Esophagus muscularis mucosa (tissue), 4 donors: ENCODE results near the gene SASS6. TPM values are rescaled to one million over a fixed set of nuclear protein-coding genes. Genes with fewer than 3 reads are reported as not detected.
"Not testable (repeated sequence)": the region's sequence is repeated elsewhere in the genome, so short reads cannot be mapped to it uniquely, and the experiment has no call there.

ENCODE experiments used
- DNase-seq: peaks from one replicate; pipeline ENCODE4 v3.0.0-alpha.2; 2017; ENCODE audit errors: extremely low spot score
- H3K27ac ChIP-seq, 4 donors: fragments of 200-600 bp; sonication (generic); replicated peaks in 1 of 4; 1 replicate in 3 of 4; 2 replicates in 1 of 4; pipeline ENCODE4 v1.5.1; 2016 to 2019; ENCODE audit warnings: mild to moderate bottlenecking in 1 of 4
- H3K27me3 ChIP-seq, 4 donors: fragments of 200-600 bp; sonication (generic); one replicate each; pipeline versions ENCODE4 v1.5.1 to v1.6.0; 2016 to 2019
- H3K36me3 ChIP-seq, 4 donors: fragments of 200-600 bp; sonication (generic); one replicate each; pipeline ENCODE4 v1.5.1; 2016 to 2019
- H3K4me1 ChIP-seq, 4 donors: fragments of 200-600 bp; sonication (generic); one replicate each; pipeline ENCODE4 v1.5.1; 2016 to 2019
- H3K4me3 ChIP-seq, 4 donors: fragments of 200-600 bp; sonication (generic); 1 replicate in 2 of 4; 2 replicates in 2 of 4; pipeline ENCODE4 v1.5.1; 2016 to 2019; ENCODE audit warnings: mild to moderate bottlenecking in 4 of 4, moderate library complexity in 1 of 4
- H3K9me3 ChIP-seq, 4 donors: fragments of 200-600 bp; sonication (generic); 1 replicate in 3 of 4; 2 replicates in 1 of 4; pipeline ENCODE4 v1.5.1; 2016 to 2019
- EP300 ChIP-seq: sonication (generic); formaldehyde crosslinking; IDR thresholded peaks from one replicate; pipeline ENCODE4 v1.6.1; 2017; ENCODE audit warnings: antibody characterized with exemption
- POLR2A ChIP-seq: fragments of 450-650 bp; IDR thresholded peaks from one replicate; pipeline ENCODE4 v1.6.1; 2017; ENCODE audit warnings: antibody characterized with exemption, moderate library complexity, mild to moderate bottlenecking, low read depth
- POLR2AphosphoS5 ChIP-seq, 2 donors: sonication (generic); formaldehyde crosslinking; IDR thresholded peaks; one replicate each; pipeline ENCODE4 v1.6.1; 2017; ENCODE audit warnings: antibody characterized with exemption in 2 of 2
- WGBS: methylation state at CpG from one replicate; pipeline ENCODE4 v1.1.5; 2018; 5-methylcytosine and 5-hydroxymethylcytosine counted together
- intact Hi-C: fragments of 100-400 bp; cut with DNase I; formaldehyde crosslinking; loops from one replicate; pipeline ENCODE4 v1.15.1; 2023
- total RNA-seq, 4 donors: library from RNA; depleted of rRNA; stranded (reverse); fragments of >200 nt; gene quantifications; one replicate each; pipeline versions ENCODE4 v1.1.0 to v1.2.1, GENCODE V29; 2016
- TF ChIP-seq, protein P1 (sequence below), 3 experiments: fragments of 200-600 bp in 2 of 3; fragments of 450-650 bp in 1 of 3; sonication (generic) in 2 of 3; IDR thresholded peaks; one replicate each; pipeline ENCODE4 v1.5.1; 2017 to 2019; ENCODE audit warnings: antibody characterized with exemption in 3 of 3, mild to moderate bottlenecking in 2 of 3, moderate library complexity in 1 of 3

The SASS6 gene
- total RNA-seq, 4 donors from 2014 or later = 1.2 to 3.0 (median 2.4) TPM

DNA sequence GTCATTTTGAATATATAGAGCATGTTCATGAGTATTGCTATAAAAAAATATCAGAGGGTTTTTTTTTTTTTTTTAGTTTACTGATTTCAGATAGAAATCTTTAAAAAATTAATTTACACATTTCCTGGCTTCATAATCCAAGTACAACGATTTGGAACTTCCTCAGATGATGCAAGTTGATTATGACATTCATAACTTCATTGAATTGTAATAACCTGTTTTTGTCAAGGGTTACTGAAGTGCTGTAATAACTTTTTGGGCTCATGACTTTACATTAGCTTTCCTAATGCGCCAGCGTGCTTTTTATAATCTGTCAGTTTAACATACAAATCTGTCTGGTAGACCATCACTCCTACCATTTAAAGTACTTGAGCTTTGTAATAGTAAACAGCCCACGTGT lies 81.3 kb downstream of the SASS6 start:
- Histone ChIP-seq H3K36me3 (peaks cover 0 to 7% (median 0%) of the 10 kb centered on the region in 4 donors), H3K9me3 (no peaks in the 10 kb centered on the region), H3K4me1 (peaks cover 12 to 47% (median 33%) of the 10 kb centered on the region in 4 donors), H3K27ac (no peak overlapping the region), H3K4me3 (no peak overlapping the region), H3K27me3 (no peaks in the 10 kb centered on the region)
- no peak for DNase-seq
- TF ChIP-seq EP300 (no peak), POLR2A (no peak), POLR2AphosphoS5 (IDR thresholded peaks at IDR 0.05) (no peak)
- TF ChIP-seq, protein P1, sequence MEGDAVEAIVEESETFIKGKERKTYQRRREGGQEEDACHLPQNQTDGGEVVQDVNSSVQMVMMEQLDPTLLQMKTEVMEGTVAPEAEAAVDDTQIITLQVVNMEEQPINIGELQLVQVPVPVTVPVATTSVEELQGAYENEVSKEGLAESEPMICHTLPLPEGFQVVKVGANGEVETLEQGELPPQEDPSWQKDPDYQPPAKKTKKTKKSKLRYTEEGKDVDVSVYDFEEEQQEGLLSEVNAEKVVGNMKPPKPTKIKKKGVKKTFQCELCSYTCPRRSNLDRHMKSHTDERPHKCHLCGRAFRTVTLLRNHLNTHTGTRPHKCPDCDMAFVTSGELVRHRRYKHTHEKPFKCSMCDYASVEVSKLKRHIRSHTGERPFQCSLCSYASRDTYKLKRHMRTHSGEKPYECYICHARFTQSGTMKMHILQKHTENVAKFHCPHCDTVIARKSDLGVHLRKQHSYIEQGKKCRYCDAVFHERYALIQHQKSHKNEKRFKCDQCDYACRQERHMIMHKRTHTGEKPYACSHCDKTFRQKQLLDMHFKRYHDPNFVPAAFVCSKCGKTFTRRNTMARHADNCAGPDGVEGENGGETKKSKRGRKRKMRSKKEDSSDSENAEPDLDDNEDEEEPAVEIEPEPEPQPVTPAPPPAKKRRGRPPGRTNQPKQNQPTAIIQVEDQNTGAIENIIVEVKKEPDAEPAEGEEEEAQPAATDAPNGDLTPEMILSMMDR (IDR thresholded peaks at IDR 0.05) = no peak
- 64% methylated on average over 4 of the region's 4 CpGs for WGBS
- intact Hi-C loops = no loop called here

DNA sequence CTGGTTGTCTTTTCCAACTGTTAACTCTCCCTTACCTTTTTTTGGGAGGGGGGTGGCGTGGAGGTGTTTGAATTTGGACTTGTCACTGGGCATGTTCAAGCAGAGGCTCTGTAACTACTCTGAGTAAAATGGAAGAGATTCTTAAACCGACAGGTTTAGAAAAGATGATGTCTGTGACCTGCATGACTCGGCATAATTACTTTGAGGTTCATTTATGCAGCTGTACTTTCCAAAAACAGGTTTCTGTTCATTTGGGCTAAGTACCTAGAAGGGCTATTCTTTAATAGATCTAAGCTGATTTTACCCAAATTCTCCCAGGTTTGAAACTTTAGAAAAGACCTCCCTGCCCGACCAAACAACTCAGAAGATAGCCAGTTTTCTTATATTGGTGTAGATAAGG lies 82.6 kb downstream of the SASS6 start:
- 85% methylated on average over 4 of the region's 4 CpGs for WGBS
- TF ChIP-seq, protein P1 (IDR thresholded peaks at IDR 0.05) = no peak
- TF ChIP-seq POLR2AphosphoS5 (IDR thresholded peaks at IDR 0.05) (no peak), EP300 (no peak), POLR2A (no peak)
- Histone ChIP-seq H3K9me3 (no peaks in the 10 kb centered on the region), H3K36me3 (peaks cover 0 to 6% (median 0%) of the 10 kb centered on the region in 4 donors), H3K27ac (no peak overlapping the region), H3K4me1 (peaks cover 12 to 50% (median 34%) of the 10 kb centered on the region in 4 donors), H3K4me3 (no peak overlapping the region), H3K27me3 (no peaks in the 10 kb centered on the region)
- intact Hi-C loops = no loop called here
- DNase-seq = no peak

DNA sequence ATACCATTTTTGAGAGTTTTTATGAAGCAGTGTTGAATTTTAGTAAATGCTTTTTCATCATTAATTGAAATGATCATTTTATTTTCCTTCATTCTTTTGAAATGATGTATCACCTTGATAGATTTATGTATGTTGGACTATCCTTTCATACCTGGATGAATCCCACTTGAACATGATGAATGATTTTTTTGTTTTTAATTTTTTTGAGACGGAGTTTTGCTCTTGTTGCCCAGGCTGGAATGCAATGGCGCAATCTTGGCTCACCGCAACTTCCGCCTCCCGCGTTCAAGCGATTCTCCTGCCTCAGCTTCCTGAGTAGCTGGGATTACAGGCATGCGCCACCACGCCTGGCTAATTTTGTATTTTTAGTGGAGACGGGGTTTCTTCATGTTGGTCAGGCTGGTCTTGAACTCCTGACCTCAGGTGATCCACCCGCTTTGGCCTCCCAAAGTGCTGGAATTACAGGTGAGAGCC lies 85.5 kb downstream of the SASS6 start:
- H3K36me3 ChIP-seq, H3K27ac ChIP-seq, H3K9me3 ChIP-seq, intact Hi-C loops, H3K4me3 ChIP-seq, DNase-seq, H3K27me3 ChIP-seq: not testable (repeated sequence)
- peaks cover 12 to 63% (median 49%) of the 10 kb centered on the region in 4 donors for H3K4me1 ChIP-seq
- 87% methylated on average over 11 of the region's 11 CpGs for WGBS

DNA sequence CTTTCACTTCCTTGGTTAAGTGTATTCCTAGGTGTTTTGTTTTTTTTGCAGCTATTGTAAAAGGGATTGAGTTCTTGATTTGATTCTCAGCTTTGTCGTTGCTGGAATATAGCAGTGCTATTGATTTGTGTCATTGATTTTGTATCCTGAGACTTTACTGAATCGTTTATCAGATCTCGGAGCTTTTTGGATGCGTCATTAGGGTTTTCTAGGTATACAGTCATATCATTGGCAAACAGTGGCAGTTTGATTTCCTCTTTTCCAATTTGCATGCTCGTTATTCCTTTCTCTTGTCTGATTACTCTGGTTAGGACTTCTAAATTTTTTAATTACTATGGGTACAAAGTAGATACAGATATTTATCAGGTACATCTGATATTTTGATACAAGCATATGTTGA lies 87.5 kb downstream of the SASS6 start:
- 95% methylated on average over 5 of the region's 5 CpGs for WGBS
- Histone ChIP-seq H3K36me3 (peaks cover 0 to 2% (median 0%) of the 10 kb centered on the region in 4 donors), H3K4me3 (no peak overlapping the region), H3K27me3 (no peaks in the 10 kb centered on the region), H3K9me3 (no peaks in the 10 kb centered on the region), H3K4me1 (peaks cover 18 to 74% (median 66%) of the 10 kb centered on the region in 4 donors), H3K27ac (no peak overlapping the region)
- TF ChIP-seq, protein P1 (IDR thresholded peaks at IDR 0.05) = no peak
- TF ChIP-seq EP300 (no peak), POLR2AphosphoS5 (IDR thresholded peaks at IDR 0.05) (no peak), POLR2A (no peak)
- DNase-seq = no peak
- intact Hi-C loops = no loop called here

DNA sequence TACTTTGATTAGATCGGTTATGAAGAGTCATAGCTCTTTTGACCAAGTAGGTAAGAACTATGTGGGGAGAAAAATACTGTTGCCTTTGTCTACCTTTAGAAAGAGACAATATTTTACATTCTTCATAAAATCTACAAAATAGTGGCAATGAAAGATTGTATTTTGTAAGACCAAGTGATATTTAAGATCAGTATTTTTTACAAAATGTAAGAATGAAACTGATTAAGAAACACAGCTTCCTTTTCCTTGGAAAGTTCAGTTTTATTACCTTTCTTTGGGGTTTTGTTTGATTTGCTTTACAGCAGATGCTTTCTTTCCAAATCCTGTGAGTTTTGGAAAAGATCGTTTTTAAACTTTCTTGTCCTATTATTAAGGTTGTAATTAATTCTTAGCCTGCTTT lies 93.1 kb downstream of the SASS6 start:
- Histone ChIP-seq H3K27ac (peak overlapping the region; percentile 97 to 100 (median 98)), H3K27me3 (no peaks in the 10 kb centered on the region), H3K4me3 (peak overlapping the region; percentile 80 to 98 (median 82)), H3K9me3 (no peaks in the 10 kb centered on the region), H3K4me1 (peaks cover 18 to 68% (median 59%) of the 10 kb centered on the region in 4 donors), H3K36me3 (peaks cover 0 to 2% (median 0%) of the 10 kb centered on the region in 4 donors)
- WGBS = 12% methylated on average over 2 of the region's 2 CpGs
- intact Hi-C loops = loop anchor here (5.0 to 10.0 kb wide), 2 partner anchors 93 to 235 kb away; partner anchors contain the start of genes SASS6 and TRMT13
- TF ChIP-seq EP300 (no peak), POLR2AphosphoS5 (IDR thresholded peaks at IDR 0.05) (no peak), POLR2A (no peak)
- TF ChIP-seq, protein P1 (IDR thresholded peaks at IDR 0.05) = no peak
- no peak for DNase-seq
